Measurements from ENCODE around the gene SPAG5. TPM values are rescaled to one million over a fixed set of nuclear protein-coding genes. Genes with fewer than 3 reads are reported as not detected.
"Not testable (repeated sequence)": the region's sequence is repeated elsewhere in the genome, so short reads cannot be mapped to it uniquely, and the experiment has no call there.

SPAG5 gene
- total and polyA plus RNA-seq, 9 of the 15 experiments (the other 6 are each of a cell fraction or from before 2014, with no cell fraction given) = 94.4 to 286 (median 151) TPM

DNA sequence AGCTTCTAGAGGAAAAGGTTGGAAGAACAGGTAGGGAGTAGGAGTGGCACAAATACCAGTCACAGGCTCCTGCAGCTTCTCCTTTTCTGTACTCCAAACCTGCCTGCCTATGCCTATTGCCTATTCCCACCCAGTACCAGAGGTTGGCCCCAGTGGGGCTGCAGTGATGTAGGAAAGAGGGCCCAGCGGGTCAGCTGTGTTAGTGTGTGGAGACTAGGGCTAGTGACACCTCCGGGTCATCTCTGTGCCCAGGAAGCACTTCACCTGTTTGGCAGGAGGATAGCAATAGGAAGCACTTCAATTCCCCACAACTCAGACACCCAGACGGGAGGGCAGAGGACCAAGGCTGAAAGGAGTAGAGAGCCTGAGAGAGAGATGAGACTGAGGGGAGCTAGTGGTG, 22.8 kb downstream of the SPAG5 start:
- H3K9me3 ChIP-seq (replicated peaks; ENCODE audit: control insufficient read depth, insufficient read depth, low read depth, low read length); CTCF ChIA-PET (ENCODE audit: low intra/inter-chr PET ratio); H3K27me3 ChIP-seq (ENCODE audit: control insufficient read depth in 2 of 2, insufficient read depth in 2 of 2, low read length in 2 of 2); H3K27ac ChIP-seq (ENCODE audit: extremely low read depth, low read depth, low read length); BruUV-seq (replicated peaks); intact Hi-C loops (cut with micrococcal nuclease); FAIRE-seq; ATAC-seq; H2AFZ ChIP-seq (ENCODE audit: low read depth, low read length): not testable (repeated sequence)
- 0 out of 2 replicates have a peak, but pooled peaks cover 10% of the 10 kb centered on the region for H4K20me1 ChIP-seq (replicated peaks; ENCODE audit: control insufficient read depth, insufficient read depth, low read length)
- H3K79me2 ChIP-seq (ENCODE audit: control insufficient read depth, insufficient read depth, low read length) = peaks cover 31% of the 10 kb centered on the region
- peaks cover 18% of the 10 kb centered on the region for H3K9me1 ChIP-seq (ENCODE audit: control insufficient read depth, insufficient read depth, low read length)
- peak overlapping the region; percentile 44 for H3K4me3 ChIP-seq
- H3K36me3 ChIP-seq (ENCODE audit: control insufficient read depth, insufficient read depth, low read length) = peaks cover 70% of the 10 kb centered on the region
- TF ChIP-seq PHF8 (IDR thresholded peaks at IDR 0.05; ENCODE audit: borderline replicate concordance, low read length) = peak; percentile 14; the same call in 1 of the 2 replicates
- TF ChIP-seq SAP30 (IDR thresholded peaks at IDR 0.05; ENCODE audit: borderline replicate concordance, insufficient read depth, low read depth, low read length, poor library complexity, severe bottlenecking) = peak; percentile 27
- peak overlapping the region; percentile 10 to 50; a peak in 2 of 4 replicates for H3K9ac ChIP-seq (ENCODE audit: insufficient read depth in 1 of 2, low read depth in 2 of 2, low read length in 2 of 2)
- H3K4me1 ChIP-seq (replicated peaks in 1 of 2; ENCODE audit: control insufficient read depth in 2 of 2, insufficient read depth in 2 of 2, low read length in 2 of 2) = peaks cover 32 to 34% of the 10 kb centered on the region in 2 experiments
- peak in 1 of 4 experiments; percentile 16 for DNase-seq (ENCODE audit: extremely low read depth in 1 of 4, low spot score in 3 of 4)
- peak overlapping the region; percentile 80 for H3K4me2 ChIP-seq (ENCODE audit: insufficient read depth, low read length)
- POLR2A ChIA-PET = interaction anchor here (0.6 to 16.7 kb wide), 10 partner anchors 9 to 366 kb away, joined by 3 to 274 read pairs (median 4); partner anchors contain the start of genes RPL23A, SPAG5 and UNC119
- in situ Hi-C loops (cut with MboI) = loop anchor here (5.0 kb wide), 1 partner anchor 361 kb away; no protein-coding TSS in a partner anchor
- 34% methylated on average over 3 of the region's 3 CpGs for WGBS (ENCODE audit: insufficient coverage, low coverage, missing lambda C conversion rate)

DNA sequence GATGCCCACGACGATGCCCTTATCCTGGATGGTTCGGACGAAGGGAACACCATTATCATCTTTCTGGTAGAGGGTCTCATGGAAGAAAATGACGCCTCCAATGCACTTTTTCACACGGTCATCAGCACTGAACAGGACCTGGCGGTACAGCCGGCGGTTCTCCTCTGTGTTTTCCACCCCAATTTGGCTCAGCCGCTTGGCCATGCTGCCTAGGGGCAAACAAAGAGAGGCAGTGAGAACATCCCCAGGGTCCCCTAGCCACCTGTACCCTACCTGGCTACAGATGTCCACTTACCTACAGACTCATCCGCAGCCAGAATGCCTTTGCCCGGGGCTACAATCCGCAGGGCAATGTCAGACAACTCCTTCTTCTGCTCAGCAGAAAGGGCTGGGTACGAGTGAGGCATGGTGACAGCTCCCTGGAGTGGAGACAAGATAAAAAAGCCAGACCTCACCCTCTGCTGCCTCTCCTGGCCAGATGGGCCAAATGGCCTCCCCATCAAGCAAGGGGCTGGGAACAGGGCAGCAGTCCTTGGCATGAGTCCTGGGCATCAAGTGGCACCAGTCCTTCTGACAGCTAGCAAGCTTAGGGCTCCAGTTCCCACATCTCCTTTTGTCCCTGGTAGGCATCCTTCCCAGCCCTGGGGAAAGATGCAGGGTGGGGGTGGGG, 23.6 kb downstream of the SPAG5 start:
- ATAC-seq (no peak), FAIRE-seq (no peak), DNase-seq (ENCODE audit: extremely low read depth in 1 of 4, low spot score in 3 of 4) (peak in 1 of 4 experiments; percentile 51)
- Histone ChIP-seq H3K36me3 (ENCODE audit: control insufficient read depth, insufficient read depth, low read length) (peaks cover 62% of the 10 kb centered on the region), H3K79me2 (ENCODE audit: control insufficient read depth, insufficient read depth, low read length) (peaks cover 38% of the 10 kb centered on the region), H3K9me3 (replicated peaks; ENCODE audit: control insufficient read depth, insufficient read depth, low read depth, low read length) (no peaks in the 10 kb centered on the region), H3K4me3 (peak overlapping the region; percentile 44; the same call in 1 of the 2 replicates), H3K27ac (ENCODE audit: extremely low read depth, low read depth, low read length) (no peak overlapping the region), H3K4me1 (replicated peaks in 1 of 2; ENCODE audit: control insufficient read depth in 2 of 2, insufficient read depth in 2 of 2, low read length in 2 of 2) (peaks cover 32 to 36% of the 10 kb centered on the region in 2 experiments), H4K20me1 (replicated peaks; ENCODE audit: control insufficient read depth, insufficient read depth, low read length) (0 out of 2 replicates have a peak, but pooled peaks cover 10% of the 10 kb centered on the region), H3K9me1 (ENCODE audit: control insufficient read depth, insufficient read depth, low read length) (peaks cover 18% of the 10 kb centered on the region), H2AFZ (ENCODE audit: low read depth, low read length) (no peak overlapping the region), H3K9ac (ENCODE audit: insufficient read depth in 1 of 2, low read depth in 2 of 2, low read length in 2 of 2) (peak overlapping the region in 1 of 2 experiments; percentile 10; a peak in 2 of 4 replicates), H3K4me2 (ENCODE audit: insufficient read depth, low read length) (peak overlapping the region; percentile 80), H3K27me3 (ENCODE audit: control insufficient read depth in 2 of 2, insufficient read depth in 2 of 2, low read length in 2 of 2) (no peaks in the 10 kb centered on the region)
- ChIA-PET POLR2A (interaction anchor here (0.6 to 16.7 kb wide), 7 partner anchors 9 to 366 kb away, joined by 3 to 274 read pairs (median 4); partner anchors contain the start of genes SPAG5 and UNC119), CTCF (ENCODE audit: low intra/inter-chr PET ratio) (no interaction called here)
- in situ Hi-C loops (cut with MboI) (loop anchor here (5.0 kb wide), 1 partner anchor 362 kb away; no protein-coding TSS in a partner anchor), intact Hi-C loops (cut with micrococcal nuclease) (no loop called here)
- 82% methylated on average over 14 of the region's 14 CpGs for WGBS (ENCODE audit: insufficient coverage, low coverage, missing lambda C conversion rate)
- BruUV-seq (replicated peaks) = no TSS peak
- TF ChIP-seq TARDBP (IDR thresholded peaks at IDR 0.05) = no peak
- TF ChIP-seq, protein P1, sequence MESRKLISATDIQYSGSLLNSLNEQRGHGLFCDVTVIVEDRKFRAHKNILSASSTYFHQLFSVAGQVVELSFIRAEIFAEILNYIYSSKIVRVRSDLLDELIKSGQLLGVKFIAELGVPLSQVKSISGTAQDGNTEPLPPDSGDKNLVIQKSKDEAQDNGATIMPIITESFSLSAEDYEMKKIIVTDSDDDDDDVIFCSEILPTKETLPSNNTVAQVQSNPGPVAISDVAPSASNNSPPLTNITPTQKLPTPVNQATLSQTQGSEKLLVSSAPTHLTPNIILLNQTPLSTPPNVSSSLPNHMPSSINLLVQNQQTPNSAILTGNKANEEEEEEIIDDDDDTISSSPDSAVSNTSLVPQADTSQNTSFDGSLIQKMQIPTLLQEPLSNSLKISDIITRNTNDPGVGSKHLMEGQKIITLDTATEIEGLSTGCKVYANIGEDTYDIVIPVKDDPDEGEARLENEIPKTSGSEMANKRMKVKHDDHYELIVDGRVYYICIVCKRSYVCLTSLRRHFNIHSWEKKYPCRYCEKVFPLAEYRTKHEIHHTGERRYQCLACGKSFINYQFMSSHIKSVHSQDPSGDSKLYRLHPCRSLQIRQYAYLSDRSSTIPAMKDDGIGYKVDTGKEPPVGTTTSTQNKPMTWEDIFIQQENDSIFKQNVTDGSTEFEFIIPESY (CRISPR knock-in tag; IDR thresholded peaks at IDR 0.05) = peak; percentile 51; the same call in 1 of the 2 replicates

Measured in K562 (cell line).